Measurements from ENCODE around the gene DNAH10.

DNA sequence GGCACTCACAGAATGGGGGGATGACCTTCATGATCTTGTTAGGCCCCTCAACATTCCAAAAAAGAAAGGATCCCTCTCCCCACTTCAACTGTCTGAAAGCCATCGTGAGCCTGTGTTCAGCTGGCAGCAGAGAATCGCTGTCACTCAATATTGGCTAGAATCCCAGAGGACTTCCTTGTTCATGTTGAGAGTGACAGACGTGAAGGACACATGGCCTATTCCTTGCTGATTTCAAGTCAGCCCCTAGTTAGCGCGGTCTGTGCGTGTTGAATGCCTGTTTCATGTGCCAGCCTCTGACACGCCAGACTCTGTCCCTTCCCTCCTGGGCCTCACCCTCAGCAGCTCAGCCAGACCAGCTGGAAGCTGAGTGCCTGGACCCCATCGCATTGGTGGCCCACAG is 43.1 kb downstream of the DNAH10 start:
- TF ChIP-seq EP300 (IDR thresholded peaks at IDR 0.05; ENCODE audit: low read depth): no peak
- TF ChIP-seq POLR2A (IDR thresholded peaks at IDR 0.05): no peak
